Smooth muscle cell of the brain vasculature (primary cell): ENCODE measurements around the gene DRD2.
"Not testable (repeated sequence)": the region's sequence is repeated elsewhere in the genome, so short reads cannot be mapped to it uniquely, and the experiment has no call there.

Experiments
- DNase-seq: peaks from one replicate; pipeline ENCODE4 v3.0.0-alpha.2; 2012; ENCODE audit warnings: low read depth, low spot score

Gene DRD2

GRCh38 chr11:113475160-113475761 lies at the start of gene DRD2:
DRD2 (minus strand) TSS chr11:113475398; CDS start chr11:113424651, 50,747 bp downstream.
- DNase-seq = no peak

GRCh38 chr11:113523906-113524305 lies 48.7 kb upstream of the DRD2 start:
- not testable (repeated sequence) for DNase-seq

- no peak for DNase-seq
Measured at GRCh38 chr11:113521737-113522517, 46.7 kb upstream of the DRD2 start.

- DNase-seq = no peak
Measured at GRCh38 chr11:113519989-113520613, 44.9 kb upstream of the DRD2 start.

GRCh38 chr11:113518716-113519495 lies 43.7 kb upstream of the DRD2 start:
- DNase-seq = no peak

GRCh38 chr11:113517361-113517760 lies 42.2 kb upstream of the DRD2 start:
- no peak for DNase-seq

GRCh38 chr11:113514856-113515255 lies 39.7 kb upstream of the DRD2 start:
- no peak for DNase-seq

- no peak for DNase-seq
Measured at GRCh38 chr11:113507341-113507740, 32.1 kb upstream of the DRD2 start.

- no peak for DNase-seq
Measured at GRCh38 chr11:113506893-113507292, 31.7 kb upstream of the DRD2 start.

- no peak for DNase-seq
Measured at GRCh38 chr11:113506461-113506860, 31.3 kb upstream of the DRD2 start.

- DNase-seq = no peak
Measured at GRCh38 chr11:113505541-113506375, 30.6 kb upstream of the DRD2 start.

- no peak for DNase-seq
Measured at GRCh38 chr11:113505046-113505445, 29.8 kb upstream of the DRD2 start.

GRCh38 chr11:113504586-113504985 lies 29.4 kb upstream of the DRD2 start:
- DNase-seq = no peak

- no peak for DNase-seq
Measured at GRCh38 chr11:113504071-113504470, 28.9 kb upstream of the DRD2 start.

GRCh38 chr11:113497066-113497910 lies 22.1 kb upstream of the DRD2 start:
- no peak for DNase-seq

- DNase-seq = no peak
Measured at GRCh38 chr11:113496026-113496651, 20.9 kb upstream of the DRD2 start.

- DNase-seq = no peak
Measured at GRCh38 chr11:113494021-113494420, 18.8 kb upstream of the DRD2 start.

GRCh38 chr11:113493206-113493605 lies 18.0 kb upstream of the DRD2 start:
- DNase-seq = no peak

- DNase-seq = no peak
Measured at GRCh38 chr11:113488931-113489351, 13.7 kb upstream of the DRD2 start.

GRCh38 chr11:113487622-113488021 lies 12.4 kb upstream of the DRD2 start:
- DNase-seq = no peak
